ENCODE measurements around the gene PLOD1. TPM values are rescaled to one million over a fixed set of nuclear protein-coding genes. Genes with fewer than 3 reads are reported as not detected.
"Not testable (repeated sequence)": the region's sequence is repeated elsewhere in the genome, so short reads cannot be mapped to it uniquely, and the experiment has no call there.

The PLOD1 gene
- total and polyA plus RNA-seq, 2 donors (not counting 1 experiment from before 2014, with no cell fraction given), result 210 to 278 TPM

GRCh38 chr1:11903210-11903609 lies 31.3 kb upstream of the PLOD1 start:
- H3K9me3 ChIP-seq (ENCODE audit: control insufficient read depth, insufficient read depth, low read depth, low read length), result no peaks in the 10 kb centered on the region
- H3K9ac ChIP-seq (ENCODE audit: insufficient read depth, low read length), result no peak overlapping the region
- no peak overlapping the region for H3K4me3 ChIP-seq (replicated peaks in 1 of 4; ENCODE audit: control extremely low read depth in 1 of 4, insufficient read depth in 1 of 4, low read depth in 3 of 4, low read length in 4 of 4)
- no peak overlapping the region for H2AFZ ChIP-seq (ENCODE audit: low read length)
- DNase-seq (ENCODE audit: low read depth in 2 of 2), result no peak
- no peak overlapping the region for H3K4me2 ChIP-seq (ENCODE audit: extremely low read depth, insufficient read depth, low read length)
- H4K20me1 ChIP-seq (ENCODE audit: control insufficient read depth, extremely low read depth, insufficient read depth, low read length), result no peaks in the 10 kb centered on the region
- H3K4me1 ChIP-seq (ENCODE audit: control insufficient read depth, extremely low read depth, insufficient read depth, low read length), result no peaks in the 10 kb centered on the region
- peaks cover 8% of the 10 kb centered on the region for H3K27me3 ChIP-seq (ENCODE audit: control insufficient read depth, insufficient read depth, low read length)
- H3K36me3 ChIP-seq (ENCODE audit: control insufficient read depth, insufficient read depth, low read length), result no peaks in the 10 kb centered on the region
- TF ChIP-seq EZH2 (IDR thresholded peaks at IDR 0.05; ENCODE audit: low read length, missing control alignments), result no peak
- TF ChIP-seq, protein P1, sequence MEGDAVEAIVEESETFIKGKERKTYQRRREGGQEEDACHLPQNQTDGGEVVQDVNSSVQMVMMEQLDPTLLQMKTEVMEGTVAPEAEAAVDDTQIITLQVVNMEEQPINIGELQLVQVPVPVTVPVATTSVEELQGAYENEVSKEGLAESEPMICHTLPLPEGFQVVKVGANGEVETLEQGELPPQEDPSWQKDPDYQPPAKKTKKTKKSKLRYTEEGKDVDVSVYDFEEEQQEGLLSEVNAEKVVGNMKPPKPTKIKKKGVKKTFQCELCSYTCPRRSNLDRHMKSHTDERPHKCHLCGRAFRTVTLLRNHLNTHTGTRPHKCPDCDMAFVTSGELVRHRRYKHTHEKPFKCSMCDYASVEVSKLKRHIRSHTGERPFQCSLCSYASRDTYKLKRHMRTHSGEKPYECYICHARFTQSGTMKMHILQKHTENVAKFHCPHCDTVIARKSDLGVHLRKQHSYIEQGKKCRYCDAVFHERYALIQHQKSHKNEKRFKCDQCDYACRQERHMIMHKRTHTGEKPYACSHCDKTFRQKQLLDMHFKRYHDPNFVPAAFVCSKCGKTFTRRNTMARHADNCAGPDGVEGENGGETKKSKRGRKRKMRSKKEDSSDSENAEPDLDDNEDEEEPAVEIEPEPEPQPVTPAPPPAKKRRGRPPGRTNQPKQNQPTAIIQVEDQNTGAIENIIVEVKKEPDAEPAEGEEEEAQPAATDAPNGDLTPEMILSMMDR (conservative IDR thresholded peaks at IDR 0.05 in 1 of 2, IDR thresholded peaks at IDR 0.05 in 1 of 2; ENCODE audit: low read depth in 1 of 2, low read length in 2 of 2), result no peak
- H3K79me2 ChIP-seq (ENCODE audit: control insufficient read depth, insufficient read depth, low read length), result no peaks in the 10 kb centered on the region
- no peak overlapping the region for H3K27ac ChIP-seq (ENCODE audit: insufficient read depth, low read length)

GRCh38 chr1:11904156-11904555 lies 30.4 kb upstream of the PLOD1 start:
- H3K4me3 ChIP-seq (replicated peaks in 1 of 4; ENCODE audit: control extremely low read depth in 1 of 4, insufficient read depth in 1 of 4, low read depth in 3 of 4, low read length in 4 of 4); H3K4me2 ChIP-seq (ENCODE audit: extremely low read depth, insufficient read depth, low read length); H3K27ac ChIP-seq (ENCODE audit: insufficient read depth, low read length); H3K79me2 ChIP-seq (ENCODE audit: control insufficient read depth, insufficient read depth, low read length); DNase-seq (ENCODE audit: low read depth in 2 of 2); H4K20me1 ChIP-seq (ENCODE audit: control insufficient read depth, extremely low read depth, insufficient read depth, low read length); H3K36me3 ChIP-seq (ENCODE audit: control insufficient read depth, insufficient read depth, low read length); H3K4me1 ChIP-seq (ENCODE audit: control insufficient read depth, extremely low read depth, insufficient read depth, low read length); H3K9me3 ChIP-seq (ENCODE audit: control insufficient read depth, insufficient read depth, low read depth, low read length); H2AFZ ChIP-seq (ENCODE audit: low read length); H3K27me3 ChIP-seq (ENCODE audit: control insufficient read depth, insufficient read depth, low read length); H3K9ac ChIP-seq (ENCODE audit: insufficient read depth, low read length): not testable (repeated sequence)

- no peak overlapping the region for H3K4me3 ChIP-seq (replicated peaks in 1 of 4; ENCODE audit: control extremely low read depth in 1 of 4, insufficient read depth in 1 of 4, low read depth in 3 of 4, low read length in 4 of 4)
- no peaks in the 10 kb centered on the region for H4K20me1 ChIP-seq (ENCODE audit: control insufficient read depth, extremely low read depth, insufficient read depth, low read length)
- no peaks in the 10 kb centered on the region for H3K36me3 ChIP-seq (ENCODE audit: control insufficient read depth, insufficient read depth, low read length)
- TF ChIP-seq EZH2 (IDR thresholded peaks at IDR 0.05; ENCODE audit: low read length, missing control alignments), result no peak
- TF ChIP-seq, protein P1 (conservative IDR thresholded peaks at IDR 0.05 in 1 of 2, IDR thresholded peaks at IDR 0.05 in 1 of 2; ENCODE audit: low read depth in 1 of 2, low read length in 2 of 2), result no peak
- H3K9me3 ChIP-seq (ENCODE audit: control insufficient read depth, insufficient read depth, low read depth, low read length), result no peaks in the 10 kb centered on the region
- DNase-seq (ENCODE audit: low read depth in 2 of 2), result no peak
- H3K27me3 ChIP-seq (ENCODE audit: control insufficient read depth, insufficient read depth, low read length), result no peaks in the 10 kb centered on the region
- H2AFZ ChIP-seq (ENCODE audit: low read length), result no peak overlapping the region
- H3K79me2 ChIP-seq (ENCODE audit: control insufficient read depth, insufficient read depth, low read length), result no peaks in the 10 kb centered on the region
- H3K4me2 ChIP-seq (ENCODE audit: extremely low read depth, insufficient read depth, low read length), result no peak overlapping the region
- no peak overlapping the region for H3K9ac ChIP-seq (ENCODE audit: insufficient read depth, low read length)
- H3K4me1 ChIP-seq (ENCODE audit: control insufficient read depth, extremely low read depth, insufficient read depth, low read length), result no peaks in the 10 kb centered on the region
- H3K27ac ChIP-seq (ENCODE audit: insufficient read depth, low read length), result no peak overlapping the region
Measured at GRCh38 chr1:11904978-11905377, 29.5 kb upstream of the PLOD1 start.
